Heart left ventricle (tissue), 16 donors: ENCODE results near the gene ADCK1. TPM values are rescaled to one million over a fixed set of nuclear protein-coding genes. Genes with fewer than 3 reads are reported as not detected.

Source experiments
- ATAC-seq, 4 donors: fragments of 200-7000 bp; cut with Tn5 transposase; one replicate each; pipeline ENCODE4 v1.9.1; 2020 to 2022; ENCODE audit warnings: moderate library complexity in 4 of 4, mild to moderate bottlenecking in 3 of 4, moderate number of reproducible peaks in 1 of 4
- DNase-seq, 5 donors: peaks; one replicate each; pipeline ENCODE4 v3.0.0-alpha.2; 2020
- H3K27ac ChIP-seq, 12 donors: fragments of 200-600 bp; sonication (generic) in 4 of 12; one replicate each; pipeline versions ENCODE4 v1.5.0 to v1.8.0; 2016 to 2022; ENCODE audit warnings: mild to moderate bottlenecking in 2 of 12
- H3K27me3 ChIP-seq, 9 donors: fragments of 200-600 bp; sonication (generic) in 2 of 9; one replicate each; pipeline versions ENCODE4 v1.5.1 to v1.8.0; 2016 to 2022; ENCODE audit warnings: mild to moderate bottlenecking in 3 of 9
- H3K36me3 ChIP-seq, 9 donors: fragments of 200-600 bp; sonication (generic) in 2 of 9; one replicate each; pipeline versions ENCODE4 v1.5.0 to v1.8.0; 2018 to 2022; ENCODE audit warnings: mild to moderate bottlenecking in 2 of 9
- H3K4me1 ChIP-seq, 12 donors: fragments of 200-600 bp; sonication (generic) in 4 of 12; one replicate each; pipeline versions ENCODE4 v1.5.0 to v1.8.0; 2016 to 2022; ENCODE audit warnings: mild to moderate bottlenecking in 3 of 12
- H3K4me3 ChIP-seq, 12 donors: fragments of 200-600 bp; sonication (generic) in 4 of 12; one replicate each; pipeline versions ENCODE4 v1.5.0 to v1.8.0; 2017 to 2022; ENCODE audit warnings: mild to moderate bottlenecking in 9 of 12, moderate library complexity in 4 of 12
- H3K9me3 ChIP-seq, 12 donors: fragments of 200-600 bp; sonication (generic) in 4 of 12; one replicate each; pipeline versions ENCODE4 v1.5.0 to v1.8.0; 2016 to 2022; ENCODE audit warnings: mild to moderate bottlenecking in 1 of 12
- CTCF ChIP-seq, 12 donors: fragments of 200-600 bp; sonication (generic) in 4 of 12; IDR thresholded peaks; one replicate each; pipeline versions ENCODE4 v1.5.0 to v1.8.0; 2018 to 2022; ENCODE audit warnings: antibody characterized with exemption in 12 of 12, mild to moderate bottlenecking in 5 of 12
- POLR2A ChIP-seq, 2 donors: fragments of 450-650 bp; IDR thresholded peaks; one replicate each; pipeline ENCODE4 v1.6.1; 2017; ENCODE audit warnings: antibody characterized with exemption in 2 of 2, mild to moderate bottlenecking in 2 of 2, moderate library complexity in 2 of 2
- WGBS, 4 donors: extraction: QIAGEN DNeasy Blood & Tissue Kit in 2 of 4; methylation state at CpG; one replicate each; pipeline versions ENCODE4 v1.1.5 to v1.1.7; 2013 to 2018; 5-methylcytosine and 5-hydroxymethylcytosine counted together
- intact Hi-C, 10 donors: fragments of 100-400 bp; cut with DNase I; formaldehyde crosslinking; loops; one replicate each; pipeline versions ENCODE4 v1.11.1 to v1.14.2; 2022
- polyA plus RNA-seq, 2 donors: library from polyadenylated mRNA; stranded (reverse); fragments of 200-250 nt; gene quantifications; one replicate each; pipeline ENCODE4 v1.2.3, GENCODE V29; 2013
- total RNA-seq, 9 donors: library from RNA; depleted of rRNA in 2 of 9; stranded (reverse); fragments of >200 nt in 2 of 9; fragmentation: NEBNext Ultra II Directional in 3 of 9; extraction: Animal tissue kit (Norgen Biotek cat#: 25700) in 3 of 9; gene quantifications; one replicate each; pipeline versions ENCODE4 v1.1.0 to v1.2.4, GENCODE V29; 2016 to 2023
- donor health status: ischemic (EF 13 %, LVEDD 7.1; RV severe dilation, severe dysfunction).
- donor health status: healthy with polysubstance abuse.
- donor health status: DM: no; HTN: yes; CAD: no.
- donor health status: DM: no; HTN: no; CAD: no.
- donor health status: ischemic (EF 25% LVEDD 6.9; RV normal size, moderate dysfunction).
- donor health status: ischemic (EF 25% LVEDD 5.7; RV mildly dilated, moderate dysfunction).
- donor health status: healthy.
- donor health status: DM: yes; HTN: yes; CAD: no.
- donor health status: ischemic (EF 35%, LVEDD 5.7; RV mildly dilated, moderate dysfunction).
- donor health status: nonischemic (EF 11% LVEDD 7.7; RV severe dilation, severe dysfunction).
- donor health status: DM: yes; HTN: yes; CAD: no.
- donor health status: PGD.
- donor health status: ischemic (EF 29% LVEDD 5.4; RV normal size, mild dysfunction).
- donor health status: nonischemic (EF 23%, LVEDD 6.1; RV moderate dilation, normal function).

Gene ADCK1
- total and polyA plus RNA-seq, 11 donors: 4.0 to 12.8 (median 7.9) TPM

DNA sequence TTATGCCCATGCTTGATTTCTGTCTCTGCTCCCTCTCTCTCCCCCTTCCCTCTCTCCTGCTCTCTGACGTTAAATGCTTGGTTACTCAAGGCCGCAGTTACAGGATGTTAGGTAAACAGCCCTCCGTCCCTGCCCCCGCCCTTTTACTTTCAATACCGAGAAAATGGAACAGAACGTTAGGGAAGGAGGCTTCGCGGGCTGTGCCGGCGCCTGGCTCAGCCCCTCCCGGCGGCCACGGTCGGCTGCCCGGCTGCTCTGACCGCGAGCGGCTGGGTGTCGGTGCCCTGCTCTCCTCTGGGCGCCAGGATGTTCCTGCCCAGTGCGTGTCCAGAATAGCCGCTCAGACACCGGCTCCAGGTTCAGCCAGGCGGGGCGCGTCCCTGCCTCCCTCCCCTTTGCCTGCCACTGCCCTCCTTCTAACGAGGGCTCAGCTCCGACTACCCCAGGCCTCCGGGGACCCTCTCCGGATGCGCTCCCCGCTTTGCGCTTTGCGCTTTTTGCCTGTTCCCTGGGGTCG lies 166.1 kb downstream of the ADCK1 start:
- Histone ChIP-seq H3K4me1 (peaks cover 0 to 8% (median 0%) of the 10 kb centered on the region in 12 donors), H3K9me3 (no peaks in the 10 kb centered on the region), H3K36me3 (no peaks in the 10 kb centered on the region), H3K27me3 (peaks cover 0 to 30% (median 15%) of the 10 kb centered on the region in 9 donors), H3K4me3 (peak overlapping the region in 10 of 12 donors; percentile 27 to 51 (median 43)), H3K27ac (no peak overlapping the region)
- ATAC-seq: peak in 3 of 4 donors; percentile 52 to 78 (median 71)
- intact Hi-C loops: loop anchor here in 2 of 10 donors (10.0 kb wide), 1 partner anchor 101 kb away; no protein-coding TSS in a partner anchor
- no peak for DNase-seq
- 2 to 4% (median 3%) methylated on average over 10 to 35 of the region's 35 CpGs for WGBS, 4 donors
- TF ChIP-seq POLR2A (IDR thresholded peaks at IDR 0.05): no peak
- no peak for TF ChIP-seq CTCF (IDR thresholded peaks at IDR 0.05)

DNA sequence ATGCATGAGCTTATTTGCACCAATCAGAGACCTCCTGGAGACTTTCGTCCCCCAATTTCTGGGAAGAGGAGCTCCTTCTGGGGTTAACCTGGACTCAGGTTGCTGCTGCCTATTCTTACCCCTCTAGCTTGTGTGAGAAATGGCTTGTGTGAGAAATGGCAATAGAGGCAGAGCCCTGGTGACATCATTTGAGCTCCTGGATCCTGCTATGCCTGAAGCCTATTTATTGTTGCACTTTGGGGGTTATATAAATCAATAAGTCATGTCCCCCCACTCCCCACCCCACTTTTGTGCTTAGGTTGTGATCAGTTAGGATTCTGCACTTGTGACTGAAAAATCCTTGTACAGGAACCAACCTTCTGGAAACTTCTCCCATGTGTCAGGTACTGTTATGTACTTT lies 167.2 kb downstream of the ADCK1 start:
- H3K4me1 ChIP-seq: peaks cover 0 to 8% (median 0%) of the 10 kb centered on the region in 12 donors
- no peaks in the 10 kb centered on the region for H3K36me3 ChIP-seq
- intact Hi-C loops: loop anchor here in 2 of 10 donors (10.0 kb wide), 1 partner anchor 102 kb away; no protein-coding TSS in a partner anchor
- ATAC-seq: no peak
- H3K9me3 ChIP-seq: no peaks in the 10 kb centered on the region
- 85 to 92% (median 91%) methylated on average over 1 of the region's 1 CpG for WGBS, 4 donors
- TF ChIP-seq POLR2A (IDR thresholded peaks at IDR 0.05) (no peak), CTCF (IDR thresholded peaks at IDR 0.05) (no peak)
- no peak overlapping the region for H3K27ac ChIP-seq
- H3K27me3 ChIP-seq: peaks cover 0 to 30% (median 15%) of the 10 kb centered on the region in 9 donors
- DNase-seq: no peak
- H3K4me3 ChIP-seq: no peak overlapping the region

GRCh38 chr14:77970646-77971045 lies 170.7 kb downstream of the ADCK1 start:
- ATAC-seq (no peak), DNase-seq (no peak)
- TF ChIP-seq POLR2A (IDR thresholded peaks at IDR 0.05): no peak
- no peak for TF ChIP-seq CTCF (IDR thresholded peaks at IDR 0.05)
- H3K9me3 ChIP-seq: no peaks in the 10 kb centered on the region
- H3K4me3 ChIP-seq: no peak overlapping the region
- peaks cover 0 to 22% (median 11%) of the 10 kb centered on the region in 9 donors for H3K27me3 ChIP-seq
- 75 to 91% (median 81%) methylated on average over 3 of the region's 3 CpGs for WGBS, 4 donors
- no peaks in the 10 kb centered on the region for H3K36me3 ChIP-seq
- H3K4me1 ChIP-seq: peaks cover 0 to 7% (median 0%) of the 10 kb centered on the region in 12 donors
- intact Hi-C loops: no loop called here
- no peak overlapping the region for H3K27ac ChIP-seq

DNA sequence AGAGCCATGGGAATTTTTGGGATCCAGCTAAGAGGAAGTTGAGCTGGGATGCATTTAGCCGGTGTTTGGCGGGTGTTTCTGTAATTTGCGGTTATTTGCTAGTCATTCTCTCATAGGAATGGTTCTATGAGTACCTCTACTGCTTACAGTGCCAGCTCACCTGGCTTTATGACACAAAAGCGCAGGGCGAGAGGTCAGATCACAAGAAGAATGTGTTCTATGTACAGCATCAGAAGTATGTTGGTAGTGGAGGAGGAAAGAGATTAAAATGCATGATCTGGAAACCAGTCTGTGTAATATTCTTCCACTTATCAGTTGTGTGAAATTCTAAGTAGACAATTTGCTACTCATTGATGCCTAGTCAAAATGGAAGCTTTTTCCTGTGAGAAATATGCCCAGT lies 173.3 kb downstream of the ADCK1 start:
- no peak for ATAC-seq
- Histone ChIP-seq H3K27me3 (no peaks in the 10 kb centered on the region), H3K9me3 (no peaks in the 10 kb centered on the region), H3K4me1 (no peaks in the 10 kb centered on the region), H3K4me3 (no peak overlapping the region), H3K27ac (no peak overlapping the region), H3K36me3 (no peaks in the 10 kb centered on the region)
- WGBS, 4 donors: 88 to 97% (median 93%) methylated on average over 5 of the region's 5 CpGs
- DNase-seq: no peak
- TF ChIP-seq CTCF (IDR thresholded peaks at IDR 0.05): no peak
- intact Hi-C loops: no loop called here
